ENCODE data around the gene C8G. TPM values are rescaled to one million over a fixed set of nuclear protein-coding genes. Genes with fewer than 3 reads are reported as not detected.

Gene C8G
- total and polyA plus RNA-seq, 9 of the 15 experiments (the other 6 are each of a cell fraction or from before 2014, with no cell fraction given), result 0.35 to 5.9 (median 2.7) TPM; not detected in 2

DNA sequence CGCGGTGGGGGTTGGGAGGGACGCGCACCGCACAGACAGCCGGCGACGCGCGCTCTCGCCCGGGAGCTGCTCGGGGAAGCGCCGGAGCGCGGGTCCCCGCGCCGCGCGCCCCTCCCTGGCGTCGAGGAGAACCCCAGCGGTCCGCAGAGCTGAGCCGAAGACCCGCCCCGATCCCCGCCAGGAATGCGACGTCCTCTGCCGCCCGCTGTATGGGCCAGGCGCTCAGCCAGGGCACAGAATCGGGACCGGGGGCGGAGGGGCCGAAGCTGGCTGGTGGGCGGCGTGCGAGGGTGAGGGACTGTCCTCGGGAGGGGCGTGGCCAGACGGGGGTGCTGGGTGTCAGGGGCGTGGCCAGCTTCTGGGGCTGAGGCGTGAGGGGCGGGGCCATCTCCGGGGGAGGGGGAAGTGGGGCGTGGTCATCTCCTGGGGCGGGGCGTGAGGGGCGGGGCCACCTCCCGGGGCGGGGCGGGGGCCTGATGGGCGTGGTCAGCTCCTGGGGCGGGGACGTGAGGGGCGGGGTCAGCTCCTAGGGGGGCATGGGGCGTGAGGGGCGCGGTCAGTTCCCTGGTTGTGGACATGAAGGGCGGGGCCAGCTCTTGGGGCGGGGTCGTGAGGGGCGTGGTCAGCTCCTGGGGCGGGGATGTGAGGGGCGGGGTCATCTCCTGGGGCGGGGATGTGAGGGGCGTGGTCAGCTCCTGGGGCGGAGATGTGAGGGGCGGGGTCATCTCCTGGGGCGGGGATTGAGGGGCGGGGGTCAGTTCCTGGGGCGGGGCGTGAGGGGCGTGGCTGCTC is 33.2 kb downstream of the C8G start (continued):
- TF ChIP-seq TRIM24 (IDR thresholded peaks at IDR 0.05) (peak in 1 of 2 experiments; percentile 48; a peak in 2 of 4 replicates), TGIF2 (CRISPR knock-in tag; IDR thresholded peaks at IDR 0.05) (no peak), CEBPG (CRISPR knock-in tag; IDR thresholded peaks at IDR 0.05) (no peak), CEBPG (tag; conservative IDR thresholded peaks at IDR 0.05 in 1 of 2, IDR thresholded peaks at IDR 0.05 in 1 of 2) (no peak), PRMT5 (CRISPR knock-in tag; IDR thresholded peaks at IDR 0.05) (no peak), MEF2A (IDR thresholded peaks at IDR 0.05; ENCODE audit: control insufficient read depth, low read depth, low read length) (no peak), SRSF1 (IDR thresholded peaks at IDR 0.05; ENCODE audit: low read depth, low read length) (no peak), RBFOX2 (IDR thresholded peaks at IDR 0.05; ENCODE audit: low read depth, low read length) (peak; percentile 44; the same call in 1 of the 2 replicates), SP1 (CRISPR knock-in tag; IDR thresholded peaks at IDR 0.05) (peak; percentile 83), RBM25 (IDR thresholded peaks at IDR 0.05; ENCODE audit: low read depth, low read length, severe bottlenecking) (no peak), TBL1XR1 (IDR thresholded peaks at IDR 0.05; ENCODE audit: low read length in 2 of 2) (no peak), U2AF1 (optimal IDR thresholded peaks at IDR 0.05; ENCODE audit: low read depth, low read length) (peak; percentile 10), ZNF589 (CRISPR knock-in tag; IDR thresholded peaks at IDR 0.05; ENCODE audit: low read depth) (no peak), ZNF384 (IDR thresholded peaks at IDR 0.05; ENCODE audit: low read depth, low read length) (no peak), HMGN3 (IDR thresholded peaks at IDR 0.05; ENCODE audit: borderline replicate concordance, extremely low read depth, insufficient read length, low read depth, low read length) (peak; percentile 63), BRF1 (IDR thresholded peaks at IDR 0.05; ENCODE audit: borderline replicate concordance, extremely low read depth, insufficient read length) (no peak), BRCA1 (IDR thresholded peaks at IDR 0.05) (no peak), BRCA1 (CRISPR knock-in tag; IDR thresholded peaks at IDR 0.05) (no peak), ZBTB7A (IDR thresholded peaks at IDR 0.05; ENCODE audit: borderline replicate concordance, control insufficient read depth, low read depth, low read length) (peak; percentile 43), NRF1 (conservative IDR thresholded peaks at IDR 0.05 in 1 of 2, IDR thresholded peaks at IDR 0.05 in 1 of 2) (peak; percentile 74 to 80), TEAD2 (tag; IDR thresholded peaks at IDR 0.05) (no peak), PCBP1 (IDR thresholded peaks at IDR 0.05; ENCODE audit: low read depth, low read length, poor library complexity, severe bottlenecking) (peak; percentile 68), ZNF133 (CRISPR knock-in tag; IDR thresholded peaks at IDR 0.05) (no peak)
- TF ChIP-seq, protein P1, sequence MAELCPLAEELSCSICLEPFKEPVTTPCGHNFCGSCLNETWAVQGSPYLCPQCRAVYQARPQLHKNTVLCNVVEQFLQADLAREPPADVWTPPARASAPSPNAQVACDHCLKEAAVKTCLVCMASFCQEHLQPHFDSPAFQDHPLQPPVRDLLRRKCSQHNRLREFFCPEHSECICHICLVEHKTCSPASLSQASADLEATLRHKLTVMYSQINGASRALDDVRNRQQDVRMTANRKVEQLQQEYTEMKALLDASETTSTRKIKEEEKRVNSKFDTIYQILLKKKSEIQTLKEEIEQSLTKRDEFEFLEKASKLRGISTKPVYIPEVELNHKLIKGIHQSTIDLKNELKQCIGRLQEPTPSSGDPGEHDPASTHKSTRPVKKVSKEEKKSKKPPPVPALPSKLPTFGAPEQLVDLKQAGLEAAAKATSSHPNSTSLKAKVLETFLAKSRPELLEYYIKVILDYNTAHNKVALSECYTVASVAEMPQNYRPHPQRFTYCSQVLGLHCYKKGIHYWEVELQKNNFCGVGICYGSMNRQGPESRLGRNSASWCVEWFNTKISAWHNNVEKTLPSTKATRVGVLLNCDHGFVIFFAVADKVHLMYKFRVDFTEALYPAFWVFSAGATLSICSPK (IDR thresholded peaks at IDR 0.05; ENCODE audit: borderline replicate concordance), result no peak
- TF ChIP-seq, protein P2, sequence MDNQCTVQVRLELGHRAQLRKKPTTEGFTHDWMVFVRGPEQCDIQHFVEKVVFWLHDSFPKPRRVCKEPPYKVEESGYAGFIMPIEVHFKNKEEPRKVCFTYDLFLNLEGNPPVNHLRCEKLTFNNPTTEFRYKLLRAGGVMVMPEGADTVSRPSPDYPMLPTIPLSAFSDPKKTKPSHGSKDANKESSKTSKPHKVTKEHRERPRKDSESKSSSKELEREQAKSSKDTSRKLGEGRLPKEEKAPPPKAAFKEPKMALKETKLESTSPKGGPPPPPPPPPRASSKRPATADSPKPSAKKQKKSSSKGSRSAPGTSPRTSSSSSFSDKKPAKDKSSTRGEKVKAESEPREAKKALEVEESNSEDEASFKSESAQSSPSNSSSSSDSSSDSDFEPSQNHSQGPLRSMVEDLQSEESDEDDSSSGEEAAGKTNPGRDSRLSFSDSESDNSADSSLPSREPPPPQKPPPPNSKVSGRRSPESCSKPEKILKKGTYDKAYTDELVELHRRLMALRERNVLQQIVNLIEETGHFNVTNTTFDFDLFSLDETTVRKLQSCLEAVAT (IDR thresholded peaks at IDR 0.05), result no peak
